Bronchial epithelial cell (primary cell): Measurements from ENCODE around the gene SMIM24. TPM values are rescaled to one million over a fixed set of nuclear protein-coding genes. Genes with fewer than 3 reads are reported as not detected.
"Not testable (repeated sequence)": the region's sequence is repeated elsewhere in the genome, so short reads cannot be mapped to it uniquely, and the experiment has no call there.

ENCODE experiments used
- DNase-seq: peaks from one replicate; pipeline ENCODE4 v3.0.0-alpha.2; 2010; ENCODE audit warnings: low read depth
- FAIRE-seq: peaks from 2 replicates; lab custom pipeline; 2011; peaks lifted over from hg19 to GRCh38; lab: Jason Lieb, UNC
- H3K27me3 ChIP-seq: 2 replicates; pipeline ENCODE4 v1.5.1; 2011; ENCODE audit warnings: low read length; ENCODE audit not compliant: control insufficient read depth, insufficient read depth
- H3K36me3 ChIP-seq: 2 replicates; pipeline ENCODE4 v1.5.1; 2011; ENCODE audit warnings: low read length; ENCODE audit not compliant: control insufficient read depth, insufficient read depth
- H3K4me3 ChIP-seq: 2 replicates; pipeline ENCODE4 v1.5.1; 2011; ENCODE audit warnings: mild to moderate bottlenecking, low read depth, low read length, control low read depth
- total RNA-seq: library from RNA; depleted of rRNA; stranded (reverse); fragments of >200 nt; gene quantifications from 2 replicates; pipeline ENCODE4 v1.2.1, GENCODE V29; 2014
- TF ChIP-seq, protein P1 (sequence below): IDR thresholded peaks from 2 replicates; pipeline ENCODE4 v1.5.1; 2011; ENCODE audit warnings: mild to moderate bottlenecking, moderate library complexity, low read length, control low read depth, inconsistent platforms; ENCODE audit not compliant: insufficient read depth, severe bottlenecking

Gene SMIM24
- total RNA-seq, 1 donor from 2014 or later = not detected

DNA sequence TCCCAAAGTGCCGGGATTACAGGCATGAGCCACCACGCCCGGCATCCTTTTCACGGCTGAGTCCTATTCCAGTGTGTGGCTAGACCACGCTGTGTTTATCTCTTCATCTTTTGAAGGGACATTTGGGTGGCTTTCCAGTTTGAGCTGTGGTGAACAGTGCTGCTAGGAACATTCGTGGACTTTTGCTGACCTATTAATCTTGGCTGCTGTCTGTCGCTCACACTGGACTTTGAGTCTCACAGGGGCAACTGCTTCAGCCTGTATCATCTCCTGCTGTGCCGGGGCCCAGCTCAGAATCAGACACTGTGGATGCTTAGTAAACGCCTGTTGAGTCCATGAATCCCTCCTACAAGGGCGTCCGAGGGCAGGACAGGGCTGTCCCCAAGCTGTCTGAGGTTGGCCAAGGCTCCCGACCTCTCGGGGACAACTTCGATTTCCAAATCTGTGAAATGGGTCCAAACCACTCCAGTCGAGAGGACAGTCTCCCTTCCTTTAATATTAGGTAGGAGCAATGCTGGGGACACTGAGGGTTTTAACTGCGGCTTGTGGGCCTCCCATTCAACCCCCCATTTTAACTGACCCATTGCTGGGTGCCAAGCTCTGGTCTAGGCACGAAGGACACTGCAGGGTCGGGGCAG is 48.4 kb downstream of the SMIM24 start:
- FAIRE-seq = no peak
- Histone ChIP-seq H3K36me3 (peaks cover 21% of the 10 kb centered on the region), H3K27me3 (no peaks in the 10 kb centered on the region), H3K4me3 (no peak overlapping the region)
- DNase-seq = no peak
- TF ChIP-seq, protein P1, sequence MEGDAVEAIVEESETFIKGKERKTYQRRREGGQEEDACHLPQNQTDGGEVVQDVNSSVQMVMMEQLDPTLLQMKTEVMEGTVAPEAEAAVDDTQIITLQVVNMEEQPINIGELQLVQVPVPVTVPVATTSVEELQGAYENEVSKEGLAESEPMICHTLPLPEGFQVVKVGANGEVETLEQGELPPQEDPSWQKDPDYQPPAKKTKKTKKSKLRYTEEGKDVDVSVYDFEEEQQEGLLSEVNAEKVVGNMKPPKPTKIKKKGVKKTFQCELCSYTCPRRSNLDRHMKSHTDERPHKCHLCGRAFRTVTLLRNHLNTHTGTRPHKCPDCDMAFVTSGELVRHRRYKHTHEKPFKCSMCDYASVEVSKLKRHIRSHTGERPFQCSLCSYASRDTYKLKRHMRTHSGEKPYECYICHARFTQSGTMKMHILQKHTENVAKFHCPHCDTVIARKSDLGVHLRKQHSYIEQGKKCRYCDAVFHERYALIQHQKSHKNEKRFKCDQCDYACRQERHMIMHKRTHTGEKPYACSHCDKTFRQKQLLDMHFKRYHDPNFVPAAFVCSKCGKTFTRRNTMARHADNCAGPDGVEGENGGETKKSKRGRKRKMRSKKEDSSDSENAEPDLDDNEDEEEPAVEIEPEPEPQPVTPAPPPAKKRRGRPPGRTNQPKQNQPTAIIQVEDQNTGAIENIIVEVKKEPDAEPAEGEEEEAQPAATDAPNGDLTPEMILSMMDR = no peak

DNA sequence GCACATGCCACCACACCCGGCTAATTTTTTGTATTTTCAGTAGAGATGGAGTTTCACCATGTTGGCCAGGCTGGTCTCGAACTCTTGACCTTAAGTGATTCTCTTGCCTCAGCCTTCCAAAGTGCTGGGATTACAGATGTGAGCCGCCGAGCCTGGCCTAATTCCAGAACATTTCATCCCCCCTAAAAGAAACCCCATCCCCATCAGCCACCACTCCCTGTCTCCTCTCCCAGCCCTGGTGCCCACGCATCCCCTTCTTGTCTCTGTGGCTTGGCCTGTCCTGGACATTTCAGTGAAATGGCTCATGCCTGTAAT is 50.0 kb downstream of the SMIM24 start:
- peaks cover 21% of the 10 kb centered on the region for H3K36me3 ChIP-seq
- DNase-seq, FAIRE-seq, H3K4me3 ChIP-seq, H3K27me3 ChIP-seq: not testable (repeated sequence)

DNA sequence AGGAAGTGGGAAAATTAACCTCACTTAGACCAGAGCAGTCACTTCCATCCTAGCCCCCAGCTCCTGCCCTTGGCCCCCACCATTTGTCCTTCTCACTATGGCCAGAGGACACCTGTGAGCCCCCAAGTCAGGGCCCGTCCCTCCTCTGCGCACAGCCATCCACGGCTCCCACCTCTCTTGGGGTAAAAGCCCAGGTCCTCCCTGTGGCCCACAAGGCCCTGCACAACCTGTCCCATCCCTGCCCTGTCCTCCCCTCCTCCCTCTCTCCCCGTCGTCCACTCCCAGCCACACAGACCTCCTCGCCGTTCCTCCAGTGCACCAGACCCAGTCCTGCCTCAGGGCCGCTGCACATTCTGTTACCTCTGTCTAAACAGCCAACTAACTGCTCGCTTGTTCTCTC is 53.9 kb downstream of the SMIM24 start:
- TF ChIP-seq, protein P1 = no peak
- Histone ChIP-seq H3K36me3 (peaks cover 9% of the 10 kb centered on the region), H3K4me3 (no peak overlapping the region), H3K27me3 (no peaks in the 10 kb centered on the region)
- DNase-seq (no peak), FAIRE-seq (no peak)

Other genes starting within 250 kb of the SMIM24 start
- gene NFIC, start 113.9 kb downstream of the SMIM24 start, total RNA-seq = 17.6 and 22.0 TPM in 2 replicates
- not detected in 2 replicates for gene SMIM44, start 2.9 kb upstream of the SMIM24 start, total RNA-seq
- 17.1 and 20.1 TPM in 2 replicates for gene DOHH, start 20.1 kb upstream of the SMIM24 start, total RNA-seq
- 22.7 and 25.5 TPM in 2 replicates for gene FZR1, start 25.8 kb upstream of the SMIM24 start, total RNA-seq
- not detected in 2 replicates for gene TEKTIP1, start 58.6 kb upstream of the SMIM24 start, total RNA-seq
- gene MFSD12, start 77.1 kb upstream of the SMIM24 start, total RNA-seq = 46.3 and 59.1 TPM in 2 replicates
- 37.4 and 48.3 TPM in 2 replicates for gene HMG20B, start 92.4 kb upstream of the SMIM24 start, total RNA-seq
- not detected in 2 replicates for gene GIPC3, start 105.0 kb upstream of the SMIM24 start, total RNA-seq
- gene TBXA2R, start 126.3 kb upstream of the SMIM24 start, total RNA-seq = not detected in 2 replicates
- 30.2 and 30.3 TPM in 2 replicates for gene CACTIN, start 146.3 kb upstream of the SMIM24 start, total RNA-seq
- 6.3 and 6.9 TPM in 2 replicates for gene PIP5K1C, start 219.9 kb upstream of the SMIM24 start, total RNA-seq
- 2.1 and 5.0 TPM in 2 replicates for gene TJP3, start 227.9 kb upstream of the SMIM24 start, total RNA-seq